GM23338 (cell line): ENCODE data around the gene FGF23.

Source experiments
- EZH2 ChIP-seq: fragments of 200-600 bp; sonication (generic); IDR thresholded peaks from one replicate; pipeline ENCODE4 v1.8.0; 2017; ENCODE audit warnings: antibody characterized with exemption, mild to moderate bottlenecking, low read depth; ENCODE audit not compliant: unreplicated experiment
- POLR2AphosphoS5 ChIP-seq: IDR thresholded peaks from 2 replicates; pipeline ENCODE4 v1.6.1; 2016; ENCODE audit warnings: antibody characterized with exemption, low read depth
- TF ChIP-seq, protein P1 (sequence below), 2 experiments: fragments of 200-600 bp in 1 of 2; sonication (generic) in 1 of 2; conservative IDR thresholded peaks; 2 replicates each; pipeline versions ENCODE4 v1.5.1 to v1.6.1; 2016 to 2017; ENCODE audit warnings: antibody characterized with exemption in 2 of 2, low read depth in 2 of 2, mild to moderate bottlenecking in 2 of 2, moderate library complexity in 1 of 2

DNA sequence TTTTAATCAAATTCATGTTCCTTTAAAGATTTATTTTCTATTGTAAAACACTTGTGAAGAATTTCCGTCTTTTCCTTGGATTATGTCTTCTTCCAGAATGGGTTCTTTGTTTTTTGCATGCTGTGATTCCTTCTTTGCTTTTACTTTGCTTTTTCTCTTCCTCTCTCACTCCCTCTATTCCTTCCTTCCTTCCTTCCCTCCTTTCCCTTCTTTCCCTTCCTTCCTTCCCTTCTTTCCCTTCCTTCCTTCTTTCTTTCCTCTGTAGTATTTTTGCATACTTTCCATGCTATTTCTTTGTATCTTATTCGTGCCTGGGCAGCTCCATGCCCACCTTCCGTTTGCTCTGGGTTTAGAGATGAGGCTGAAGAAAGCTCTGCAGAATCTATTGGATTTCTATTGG, 21.6 kb upstream of the FGF23 start:
- no peak for TF ChIP-seq EZH2
- no peak for TF ChIP-seq POLR2AphosphoS5
- TF ChIP-seq, protein P1, sequence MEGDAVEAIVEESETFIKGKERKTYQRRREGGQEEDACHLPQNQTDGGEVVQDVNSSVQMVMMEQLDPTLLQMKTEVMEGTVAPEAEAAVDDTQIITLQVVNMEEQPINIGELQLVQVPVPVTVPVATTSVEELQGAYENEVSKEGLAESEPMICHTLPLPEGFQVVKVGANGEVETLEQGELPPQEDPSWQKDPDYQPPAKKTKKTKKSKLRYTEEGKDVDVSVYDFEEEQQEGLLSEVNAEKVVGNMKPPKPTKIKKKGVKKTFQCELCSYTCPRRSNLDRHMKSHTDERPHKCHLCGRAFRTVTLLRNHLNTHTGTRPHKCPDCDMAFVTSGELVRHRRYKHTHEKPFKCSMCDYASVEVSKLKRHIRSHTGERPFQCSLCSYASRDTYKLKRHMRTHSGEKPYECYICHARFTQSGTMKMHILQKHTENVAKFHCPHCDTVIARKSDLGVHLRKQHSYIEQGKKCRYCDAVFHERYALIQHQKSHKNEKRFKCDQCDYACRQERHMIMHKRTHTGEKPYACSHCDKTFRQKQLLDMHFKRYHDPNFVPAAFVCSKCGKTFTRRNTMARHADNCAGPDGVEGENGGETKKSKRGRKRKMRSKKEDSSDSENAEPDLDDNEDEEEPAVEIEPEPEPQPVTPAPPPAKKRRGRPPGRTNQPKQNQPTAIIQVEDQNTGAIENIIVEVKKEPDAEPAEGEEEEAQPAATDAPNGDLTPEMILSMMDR (conservative IDR thresholded peaks at IDR 0.05; ENCODE audit: low read depth in 2 of 2) = no peak
